Rectal smooth muscle tissue (tissue), 1 donor: ENCODE results near the gene KRTAP1-4.

Experiments
- H3K27ac ChIP-seq: one replicate; pipeline ENCODE4 v1.7.0; 2013; ENCODE audit warnings: low read depth, low read length, inconsistent platforms
- H3K27me3 ChIP-seq: one replicate; pipeline ENCODE4 v1.7.0; 2013; ENCODE audit warnings: low read length; ENCODE audit not compliant: control insufficient read depth, insufficient read depth
- H3K36me3 ChIP-seq: one replicate; pipeline ENCODE4 v1.7.0; 2013; ENCODE audit warnings: low read length; ENCODE audit not compliant: control insufficient read depth, insufficient read depth
- H3K4me1 ChIP-seq: one replicate; pipeline ENCODE4 v1.7.0; 2013; ENCODE audit warnings: low read length; ENCODE audit not compliant: control insufficient read depth, insufficient read depth
- H3K4me3 ChIP-seq: one replicate; pipeline ENCODE4 v1.7.0; 2013; ENCODE audit warnings: low read length
- H3K9ac ChIP-seq: one replicate; pipeline ENCODE4 v1.7.0; 2013; ENCODE audit warnings: low read length

KRTAP1-4 gene

DNA sequence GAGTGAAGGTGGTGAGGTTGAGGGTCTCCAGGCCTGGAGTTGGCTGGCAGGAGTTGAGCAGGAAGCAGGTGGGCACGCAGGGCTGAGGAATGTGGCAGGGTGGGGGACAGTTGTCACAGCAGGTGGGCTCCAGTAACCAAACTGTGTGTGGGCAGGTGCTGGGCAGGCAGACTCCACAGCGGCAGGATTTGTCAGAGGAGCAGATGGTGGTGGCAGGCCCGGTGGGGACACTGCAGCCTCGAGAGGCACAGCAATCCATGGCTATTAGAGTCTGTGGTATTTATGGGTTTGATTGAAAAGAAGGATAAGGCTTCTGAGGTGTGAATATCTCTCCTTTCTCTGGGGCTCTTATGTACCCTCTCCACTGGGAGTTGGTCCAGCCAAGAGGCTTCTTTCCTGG lies 36.2 kb downstream of the KRTAP1-4 start, which contains the start of gene KRTAP3-3:
TSS of gene KRTAP3-3 (minus strand) at position 326 of the 400 bp plus-strand sequence. CDS start at position 259, 67 bp downstream.
- Histone ChIP-seq H3K9ac (no peak within 1 kb of the TSS), H3K27me3 (no peaks in the 10 kb centered on the region), H3K4me3 (no peak within 1 kb of the TSS), H3K36me3 (no peaks in the 10 kb centered on the region), H3K4me1 (no peaks in the 10 kb centered on the region), H3K27ac (no peak within 1 kb of the TSS)

- no peaks in the 10 kb centered on the region for H3K4me1 ChIP-seq
- no peak overlapping the region for H3K4me3 ChIP-seq
- no peak overlapping the region for H3K9ac ChIP-seq
- no peaks in the 10 kb centered on the region for H3K36me3 ChIP-seq
- no peak overlapping the region for H3K27ac ChIP-seq
- no peaks in the 10 kb centered on the region for H3K27me3 ChIP-seq
Observed at GRCh38 chr17:40993084-40993483, 36.9 kb downstream of the KRTAP1-4 start.

- Histone ChIP-seq H3K4me1 (no peaks in the 10 kb centered on the region), H3K36me3 (no peaks in the 10 kb centered on the region), H3K27ac (no peak overlapping the region), H3K4me3 (no peak overlapping the region), H3K27me3 (no peaks in the 10 kb centered on the region), H3K9ac (no peak overlapping the region)
Observed at GRCh38 chr17:40992666-40993065, 37.3 kb downstream of the KRTAP1-4 start.

- Histone ChIP-seq H3K9ac (no peak overlapping the region), H3K36me3 (no peaks in the 10 kb centered on the region), H3K27ac (no peak overlapping the region), H3K27me3 (no peaks in the 10 kb centered on the region), H3K4me1 (no peaks in the 10 kb centered on the region), H3K4me3 (no peak overlapping the region)
Observed at GRCh38 chr17:40986920-40987319, 43.1 kb downstream of the KRTAP1-4 start.

- H3K36me3 ChIP-seq: no peaks in the 10 kb centered on the region
- no peak within 1 kb of the TSS for H3K4me3 ChIP-seq
- H3K27ac ChIP-seq: no peak within 1 kb of the TSS
- no peak within 1 kb of the TSS for H3K9ac ChIP-seq
- no peaks in the 10 kb centered on the region for H3K27me3 ChIP-seq
- no peaks in the 10 kb centered on the region for H3K4me1 ChIP-seq
Observed at GRCh38 chr17:40984226-40984625, 45.8 kb downstream of the KRTAP1-4 start, which contains the start of gene KRT40. TSS of gene KRT40 (minus strand) at chr17:40984326. CDS start at chr17:40984273, 53 bp downstream.

DNA sequence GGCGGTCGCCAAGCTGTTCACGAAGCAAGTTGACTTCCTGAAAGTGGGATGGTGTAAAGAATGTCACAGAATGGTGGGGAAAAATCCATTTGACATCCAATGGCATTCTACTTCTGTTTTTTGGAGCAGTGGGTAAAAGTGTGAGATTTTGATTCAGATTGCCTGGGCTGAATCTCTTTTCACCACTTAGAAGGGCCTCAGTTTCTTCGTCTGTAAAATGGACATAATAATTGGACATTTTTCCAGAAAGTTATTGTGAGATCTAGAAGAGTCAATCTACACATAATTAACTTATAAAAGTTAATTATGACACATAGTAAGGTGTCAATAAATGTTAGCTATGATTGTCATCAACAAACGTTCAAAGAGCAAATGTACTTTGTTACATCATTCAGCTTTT lies 48.9 kb downstream of the KRTAP1-4 start:
- Histone ChIP-seq H3K4me3 (no peak overlapping the region), H3K9ac (no peak overlapping the region), H3K4me1 (no peaks in the 10 kb centered on the region), H3K36me3 (no peaks in the 10 kb centered on the region), H3K27ac (no peak overlapping the region), H3K27me3 (peaks cover 5% of the 10 kb centered on the region)

- Histone ChIP-seq H3K27me3 (peaks cover 6% of the 10 kb centered on the region), H3K4me3 (no peak overlapping the region), H3K9ac (no peak overlapping the region), H3K36me3 (no peaks in the 10 kb centered on the region), H3K4me1 (no peaks in the 10 kb centered on the region), H3K27ac (no peak overlapping the region)
Observed at GRCh38 chr17:40980596-40980995, 49.4 kb downstream of the KRTAP1-4 start.

DNA sequence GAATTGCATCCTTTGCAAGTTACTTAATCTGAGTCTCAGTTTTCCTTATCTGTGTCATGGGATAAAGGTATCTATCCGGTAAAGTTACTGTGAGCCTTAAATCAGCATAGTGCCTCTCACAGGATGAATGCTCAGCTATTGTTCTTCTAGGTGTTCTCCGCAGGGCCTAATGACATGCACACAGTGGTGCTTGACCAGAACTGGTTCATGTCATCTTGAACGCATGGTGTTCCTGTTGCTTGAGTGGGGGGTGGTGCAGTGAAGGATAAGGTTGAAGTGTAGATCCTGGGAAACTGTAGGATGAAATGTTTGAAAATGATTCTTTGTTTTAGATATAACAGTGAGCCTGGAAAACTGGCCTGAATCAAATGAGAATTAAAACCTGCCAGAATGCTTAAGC lies 49.9 kb downstream of the KRTAP1-4 start:
- H3K27ac ChIP-seq: no peak overlapping the region
- H3K27me3 ChIP-seq: peaks cover 6% of the 10 kb centered on the region
- H3K4me3 ChIP-seq: no peak overlapping the region
- no peak overlapping the region for H3K9ac ChIP-seq
- H3K4me1 ChIP-seq: no peaks in the 10 kb centered on the region
- H3K36me3 ChIP-seq: no peaks in the 10 kb centered on the region
